ENCODE measurements around the gene CRTC1. TPM values are rescaled to one million over a fixed set of nuclear protein-coding genes. Genes with fewer than 3 reads are reported as not detected.

CRTC1 gene, protein sequence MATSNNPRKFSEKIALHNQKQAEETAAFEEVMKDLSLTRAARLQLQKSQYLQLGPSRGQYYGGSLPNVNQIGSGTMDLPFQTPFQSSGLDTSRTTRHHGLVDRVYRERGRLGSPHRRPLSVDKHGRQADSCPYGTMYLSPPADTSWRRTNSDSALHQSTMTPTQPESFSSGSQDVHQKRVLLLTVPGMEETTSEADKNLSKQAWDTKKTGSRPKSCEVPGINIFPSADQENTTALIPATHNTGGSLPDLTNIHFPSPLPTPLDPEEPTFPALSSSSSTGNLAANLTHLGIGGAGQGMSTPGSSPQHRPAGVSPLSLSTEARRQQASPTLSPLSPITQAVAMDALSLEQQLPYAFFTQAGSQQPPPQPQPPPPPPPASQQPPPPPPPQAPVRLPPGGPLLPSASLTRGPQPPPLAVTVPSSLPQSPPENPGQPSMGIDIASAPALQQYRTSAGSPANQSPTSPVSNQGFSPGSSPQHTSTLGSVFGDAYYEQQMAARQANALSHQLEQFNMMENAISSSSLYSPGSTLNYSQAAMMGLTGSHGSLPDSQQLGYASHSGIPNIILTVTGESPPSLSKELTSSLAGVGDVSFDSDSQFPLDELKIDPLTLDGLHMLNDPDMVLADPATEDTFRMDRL
- 3.2 to 5.4 TPM (median 4.1 TPM) in 5 replicates for total RNA-seq (2022; extraction: Qiagen RNA extraction; ENCODE audit: low read depth)

DNA sequence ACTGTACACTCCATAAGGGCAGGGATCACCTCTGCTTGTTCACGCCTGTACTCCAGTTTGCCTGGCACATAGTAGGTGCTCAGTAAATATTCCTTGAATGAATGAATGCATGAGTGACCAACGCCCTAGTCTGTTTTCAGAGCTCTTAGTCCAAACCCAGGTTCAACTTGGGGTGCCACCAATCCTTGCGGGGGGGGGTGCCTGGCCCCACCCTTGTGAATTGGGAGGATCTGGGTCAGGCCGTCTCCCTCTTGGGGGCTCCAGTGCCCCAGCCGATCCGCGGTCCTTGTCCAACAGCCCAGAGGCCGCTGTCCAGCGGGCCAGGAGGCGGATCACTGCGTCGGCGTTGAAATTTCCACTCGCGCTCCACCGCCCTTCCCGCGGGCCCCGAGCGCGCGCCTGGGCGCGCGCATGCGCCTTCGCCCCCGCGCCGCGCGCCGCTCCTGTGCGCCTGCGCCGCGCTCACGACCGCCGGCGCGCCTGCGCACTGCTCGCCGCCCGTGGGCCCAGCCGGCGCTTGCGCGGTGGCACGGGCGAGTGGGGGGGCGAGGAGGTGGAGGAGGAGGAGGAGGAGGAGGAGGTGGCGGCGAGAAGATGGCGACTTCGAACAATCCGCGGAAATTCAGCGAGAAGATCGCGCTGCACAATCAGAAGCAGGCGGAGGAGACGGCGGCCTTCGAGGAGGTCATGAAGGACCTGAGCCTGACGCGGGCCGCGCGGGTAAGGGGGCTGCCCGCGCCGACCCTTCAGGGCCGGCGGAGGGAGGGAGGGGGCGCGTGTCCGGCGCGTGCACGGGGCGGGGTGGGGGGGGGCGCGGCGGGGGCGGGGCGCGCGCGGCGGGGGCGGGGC lies at the start of gene CRTC1:
Gene CRTC1, plus strand, starts transcription at position 572 of the 849 bp plus-strand sequence. Its CDS starts 23 bp downstream, at position 595.

GRCh38 chr19:18636969-18637629 lies 46.4 kb upstream of the CRTC1 start, which contains the start of gene KLHL26:
KLHL26 (plus strand) TSS chr19:18637028; CDS start chr19:18637055, 27 bp downstream.

DNA sequence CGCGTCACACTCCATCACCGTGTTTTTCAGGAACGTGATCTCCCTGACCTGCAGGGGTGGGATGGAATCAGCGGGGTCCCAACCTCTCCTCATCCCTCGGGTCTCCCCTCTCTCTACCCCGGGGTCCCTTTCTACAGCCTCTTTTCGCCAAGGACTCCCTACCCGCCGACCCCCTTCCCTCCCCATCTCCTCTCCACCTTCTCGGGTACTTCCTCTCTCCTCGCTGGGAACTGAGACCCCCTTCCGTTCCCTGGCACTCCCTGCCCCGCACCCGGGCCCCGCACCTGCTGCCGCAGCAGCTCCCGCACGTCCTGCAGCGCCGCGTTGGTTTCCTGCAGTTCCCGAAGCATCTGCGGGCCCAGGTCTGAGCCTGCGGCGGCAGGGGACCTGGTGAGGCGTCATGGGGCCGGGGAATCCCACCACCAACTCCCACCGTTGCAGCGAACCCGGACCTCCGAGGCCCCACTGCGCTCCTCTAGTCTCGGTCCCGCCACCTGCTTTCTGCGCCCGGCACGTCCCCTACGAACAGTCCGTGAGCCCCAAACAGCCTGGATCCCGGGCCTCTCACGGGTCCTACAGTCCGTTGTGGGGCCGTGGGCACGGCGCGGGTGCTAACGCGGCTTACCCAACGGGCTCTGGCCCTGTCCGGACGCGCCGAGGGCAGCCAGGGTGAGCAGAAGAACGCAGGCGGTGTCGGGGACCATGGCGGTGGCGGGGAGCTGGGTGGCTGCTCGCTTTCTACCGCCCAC lies 107.3 kb downstream of the CRTC1 start, which contains the start of gene COMP:
Gene COMP, minus strand, starts transcription at position 740 of the 749 bp plus-strand sequence. Its CDS starts 36 bp downstream, at position 704.

GRCh38 chr19:18831524-18832305 lies 148.2 kb downstream of the CRTC1 start, which contains the start of gene UPF1:
UPF1 (plus strand) TSS chr19:18831959; CDS start chr19:18832210, 251 bp downstream.

Other genes with a start within 250 kb of the CRTC1 start
- gene ISYNA1, start 245.5 kb upstream of the CRTC1 start, total RNA-seq (2022; extraction: Qiagen RNA extraction; ENCODE audit: low read depth) = 27.1 to 47.3 TPM (median 45.2 TPM) in 5 replicates
- 3.9 to 6.1 TPM (median 5.6 TPM) in 5 replicates for gene ELL, start 161.6 kb upstream of the CRTC1 start, total RNA-seq (2022; extraction: Qiagen RNA extraction; ENCODE audit: low read depth)
- gene FKBP8, start 140.1 kb upstream of the CRTC1 start, total RNA-seq (2022; extraction: Qiagen RNA extraction; ENCODE audit: low read depth) = 116 to 161 TPM (median 147 TPM) in 5 replicates
- 81.6 to 108 TPM (median 102 TPM) in 5 replicates for gene KXD1, start 125.8 kb upstream of the CRTC1 start, total RNA-seq (2022; extraction: Qiagen RNA extraction; ENCODE audit: low read depth)
- gene UBA52, start 111.8 kb upstream of the CRTC1 start, total RNA-seq (2022; extraction: Qiagen RNA extraction; ENCODE audit: low read depth) = 1,017 to 1,354 TPM (median 1,138 TPM) in 5 replicates
- gene REX1BD, start 94.9 kb upstream of the CRTC1 start, total RNA-seq (2022; extraction: Qiagen RNA extraction; ENCODE audit: low read depth) = 43.0 to 66.6 TPM (median 58.2 TPM) in 5 replicates
- gene CRLF1, start 76.9 kb upstream of the CRTC1 start, total RNA-seq (2022; extraction: Qiagen RNA extraction; ENCODE audit: low read depth) = 1.1 to 4.2 TPM (median 3.3 TPM) in 5 replicates
- 3.8 to 6.7 TPM (median 5.8 TPM) in 5 replicates for gene TMEM59L, start 70.8 kb upstream of the CRTC1 start, total RNA-seq (2022; extraction: Qiagen RNA extraction; ENCODE audit: low read depth)
- gene KLHL26, start 46.7 kb upstream of the CRTC1 start, total RNA-seq (2022; extraction: Qiagen RNA extraction; ENCODE audit: low read depth) = 2.4 to 4.7 TPM (median 2.9 TPM) in 5 replicates
- 0.08 to 0.10 TPM in 2 of 5 replicates, not detected in the others for gene COMP, start 107.6 kb downstream of the CRTC1 start, total RNA-seq (2022; extraction: Qiagen RNA extraction; ENCODE audit: low read depth)
- 33.1 to 43.0 TPM (median 41.9 TPM) in 5 replicates for gene UPF1, start 148.3 kb downstream of the CRTC1 start, total RNA-seq (2022; extraction: Qiagen RNA extraction; ENCODE audit: low read depth)
- 3.2 to 5.8 TPM (median 4.9 TPM) in 5 replicates for gene CERS1, start 212.5 kb downstream of the CRTC1 start, total RNA-seq (2022; extraction: Qiagen RNA extraction; ENCODE audit: low read depth)
- gene COPE, start 235.7 kb downstream of the CRTC1 start, total RNA-seq (2022; extraction: Qiagen RNA extraction; ENCODE audit: low read depth) = 137 to 167 TPM (median 160 TPM) in 5 replicates
- gene DDX49, start 236.0 kb downstream of the CRTC1 start, total RNA-seq (2022; extraction: Qiagen RNA extraction; ENCODE audit: low read depth) = 27.8 to 48.0 TPM (median 43.2 TPM) in 5 replicates